SH-SY5Y (cell line): ENCODE results near the gene TMEM151B.

ENCODE experiments used
- GATA2 ChIP-seq: IDR thresholded peaks from 2 replicates; pipeline ENCODE4 v1.6.1; 2011; ENCODE audit warnings: mild to moderate bottlenecking, low read depth, low read length
- GATA3 ChIP-seq: IDR thresholded peaks from 2 replicates; pipeline ENCODE4 v1.6.1; 2011; ENCODE audit warnings: low read depth, mild to moderate bottlenecking, low read length, moderate library complexity

DNA sequence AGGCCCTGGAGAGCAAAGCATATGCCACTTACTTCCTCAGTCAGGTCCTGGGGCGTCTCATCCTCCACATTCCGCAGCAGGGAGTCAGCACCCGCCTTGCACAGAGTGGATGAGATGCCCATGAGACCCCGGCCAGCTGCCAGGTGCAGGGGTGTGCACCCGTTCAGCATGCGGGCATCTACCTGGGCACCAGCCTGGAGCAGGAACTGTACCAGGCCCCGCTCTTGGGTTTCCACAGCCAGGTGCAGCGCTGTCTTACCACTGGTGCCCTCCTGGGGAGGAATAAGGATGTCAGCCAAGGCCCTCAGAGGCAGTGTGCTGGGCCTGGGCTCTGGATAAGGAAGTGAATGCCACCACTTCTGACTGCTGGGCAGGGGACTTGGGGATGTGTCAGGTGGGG lies 10.2 kb upstream of the TMEM151B start:
- no peak for TF ChIP-seq GATA2
- TF ChIP-seq GATA3: no peak
